ENCODE data around the gene MYZAP.

Gene MYZAP

GRCh38 chr15:57662091-57662744, 70.5 kb downstream of the MYZAP start:
- no peak for DNase-seq (ENCODE audit: low read depth in 2 of 2)

GRCh38 chr15:57662802-57663201, 71.1 kb downstream of the MYZAP start:
- no peak for DNase-seq (ENCODE audit: low read depth in 2 of 2)

- DNase-seq (ENCODE audit: low read depth in 2 of 2): no peak
Measured at GRCh38 chr15:57663262-57663661, 71.6 kb downstream of the MYZAP start.

GRCh38 chr15:57665194-57665593, 73.5 kb downstream of the MYZAP start:
- no peak for DNase-seq (ENCODE audit: low read depth in 2 of 2)

GRCh38 chr15:57665939-57666338, 74.2 kb downstream of the MYZAP start:
- DNase-seq (ENCODE audit: low read depth in 2 of 2): no peak

GRCh38 chr15:57667171-57667849, 75.6 kb downstream of the MYZAP start:
- no peak for DNase-seq (ENCODE audit: low read depth in 2 of 2)

GRCh38 chr15:57668016-57668415, 76.3 kb downstream of the MYZAP start:
- no peak for DNase-seq (ENCODE audit: low read depth in 2 of 2)

- no peak for DNase-seq (ENCODE audit: low read depth in 2 of 2)
Measured at GRCh38 chr15:57671636-57672035, 79.9 kb downstream of the MYZAP start.

GRCh38 chr15:57675481-57676181, 83.9 kb downstream of the MYZAP start:
- DNase-seq (ENCODE audit: low read depth in 2 of 2): no peak

- no peak for DNase-seq (ENCODE audit: low read depth in 2 of 2)
Measured at GRCh38 chr15:57676585-57676984, 84.9 kb downstream of the MYZAP start.

- no peak for DNase-seq (ENCODE audit: low read depth in 2 of 2)
Measured at GRCh38 chr15:57677204-57677603, 85.5 kb downstream of the MYZAP start.

GRCh38 chr15:57680021-57680420, 88.3 kb downstream of the MYZAP start:
- no peak for DNase-seq (ENCODE audit: low read depth in 2 of 2)

- no peak for DNase-seq (ENCODE audit: low read depth in 2 of 2)
Measured at GRCh38 chr15:57681011-57681410, 89.3 kb downstream of the MYZAP start.

GRCh38 chr15:57683481-57683880, 91.8 kb downstream of the MYZAP start:
- no peak for DNase-seq (ENCODE audit: low read depth in 2 of 2)

- DNase-seq (ENCODE audit: low read depth in 2 of 2): no peak
Measured at GRCh38 chr15:57684491-57685151, 92.9 kb downstream of the MYZAP start.

- DNase-seq (ENCODE audit: low read depth in 2 of 2): no peak
Measured at GRCh38 chr15:57685306-57686095, 93.8 kb downstream of the MYZAP start.

GRCh38 chr15:57686657-57687056, 95.0 kb downstream of the MYZAP start:
- DNase-seq (ENCODE audit: low read depth in 2 of 2): no peak

- DNase-seq (ENCODE audit: low read depth in 2 of 2): no peak
Measured at GRCh38 chr15:57690341-57690966, 98.8 kb downstream of the MYZAP start.

GRCh38 chr15:57691082-57691481, 99.4 kb downstream of the MYZAP start:
- DNase-seq (ENCODE audit: low read depth in 2 of 2): no peak

- DNase-seq (ENCODE audit: low read depth in 2 of 2): no peak
Measured at GRCh38 chr15:57692709-57693108, 101.0 kb downstream of the MYZAP start.

- no peak for DNase-seq (ENCODE audit: low read depth in 2 of 2)
Measured at GRCh38 chr15:57694279-57694678, 102.6 kb downstream of the MYZAP start.

All from stimulated activated CD4-positive, alpha-beta T cell treated with anti-CD3 and anti-CD28 coated beads, Interleukin-1b, Interleukin-23, amount 100 ng/mL, for 1 hour (primary cell).